ENCODE data around the gene IRS1.

Gene IRS1

DNA sequence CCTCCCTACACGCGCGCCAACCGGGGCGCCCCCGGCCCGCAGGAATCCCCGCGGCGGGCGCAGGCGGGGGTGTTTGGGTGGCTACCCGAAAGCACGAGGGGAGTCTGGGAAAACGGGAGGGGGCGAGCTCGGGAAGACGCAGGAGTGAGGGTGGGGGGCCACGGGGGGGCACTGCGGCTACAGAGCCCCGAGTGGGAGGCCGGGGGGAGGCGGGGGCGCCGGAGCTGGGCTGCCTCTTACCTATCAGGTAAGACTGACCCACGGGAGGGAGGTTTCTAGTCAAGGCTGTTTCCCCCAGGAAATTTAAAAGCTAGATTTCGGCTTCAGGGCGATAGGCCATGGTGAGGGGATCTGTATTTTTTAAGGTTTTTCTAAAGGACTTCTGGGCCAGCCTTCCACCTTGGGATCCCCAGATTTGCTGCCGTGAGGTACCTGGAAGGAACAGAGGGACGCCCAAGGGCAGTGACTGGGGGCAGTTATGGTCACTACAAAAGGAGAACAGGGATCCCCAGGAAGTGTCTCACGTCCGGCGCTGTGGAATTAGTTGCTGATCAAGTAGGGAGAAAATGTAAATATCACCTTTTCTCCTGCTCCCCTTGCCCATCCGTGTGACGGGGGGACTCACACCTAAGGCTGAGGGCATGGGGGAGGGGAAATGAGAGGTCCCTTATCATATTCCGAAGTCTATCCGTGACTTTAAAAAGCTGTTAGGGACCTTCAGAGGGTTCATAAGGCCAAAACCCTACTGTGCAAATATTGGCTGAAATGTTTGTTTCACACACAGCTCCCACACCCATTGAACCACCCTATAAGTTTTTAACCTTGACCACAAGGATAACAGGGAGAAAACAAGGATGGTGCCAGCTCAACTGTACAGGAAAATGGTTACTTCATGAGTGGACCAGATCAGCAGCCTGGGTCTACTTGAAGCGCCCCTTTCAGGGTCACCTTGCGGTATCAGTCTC lies 638 bp upstream of the IRS1 start:
- H3K4me3 Mint-ChIP-seq = peak overlapping the region; percentile 75
- peaks cover 47% of the 10 kb centered on the region for H3K4me1 Mint-ChIP-seq
- peaks cover 8% of the 10 kb centered on the region for H3K36me3 Mint-ChIP-seq
- CTCF ChIA-PET = interaction anchor here (1.0 to 5.7 kb wide), 14 partner anchors 9 to 1135 kb away, joined by 3 to 53 read pairs (median 4); partner anchors contain the start of gene RHBDD1
- DNase-seq = no peak
- peaks cover 13% of the 10 kb centered on the region for H3K27me3 Mint-ChIP-seq
- H3K9me3 Mint-ChIP-seq = no peaks in the 10 kb centered on the region
- H3K27ac Mint-ChIP-seq = peak overlapping the region; percentile 74

DNA sequence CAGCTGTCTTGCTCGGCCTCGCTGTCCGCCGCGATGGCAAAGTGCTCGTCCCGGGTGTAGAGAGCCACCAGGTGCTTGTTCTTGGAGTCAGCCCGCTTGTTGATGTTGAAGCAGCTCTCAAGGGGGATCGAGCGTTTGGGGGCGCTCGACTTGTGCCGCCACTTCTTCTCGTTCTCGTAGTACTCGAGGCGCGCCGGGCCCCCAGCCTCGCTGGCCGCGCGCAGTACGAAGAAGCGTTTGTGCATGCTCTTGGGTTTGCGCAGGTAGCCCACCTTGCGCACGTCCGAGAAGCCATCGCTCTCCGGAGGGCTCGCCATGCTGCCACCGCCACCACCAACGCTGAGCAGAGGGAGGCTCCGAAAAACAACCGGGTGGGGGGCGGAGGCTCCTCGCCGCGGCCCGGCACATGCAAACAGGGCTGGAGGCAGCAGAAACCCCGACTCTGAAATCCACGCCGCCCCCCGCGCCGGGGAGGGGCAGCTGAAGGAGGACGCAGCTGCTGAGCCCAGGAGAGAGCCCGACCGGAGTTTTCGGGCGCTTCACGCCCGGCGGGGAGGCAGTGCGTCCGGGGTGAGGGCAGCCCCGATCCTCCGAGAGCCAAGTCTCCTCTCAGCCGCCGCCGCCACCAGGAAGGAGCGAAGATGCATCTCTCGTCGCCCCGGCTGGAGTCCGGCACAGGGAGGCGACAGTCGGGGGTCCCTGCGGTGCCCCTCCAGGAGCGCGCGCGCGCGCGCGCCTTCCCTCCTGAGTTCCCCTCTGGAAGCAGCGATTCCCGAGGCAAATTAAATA lies 1.0 kb downstream of the IRS1 start:
- peak overlapping the region; percentile 85 for H3K4me3 Mint-ChIP-seq
- H3K27me3 Mint-ChIP-seq = peaks cover 3% of the 10 kb centered on the region
- CTCF ChIA-PET = interaction anchor here (0.6 to 5.7 kb wide), 13 partner anchors 9 to 1133 kb away, joined by 3 to 53 read pairs (median 4); partner anchors contain the start of gene RHBDD1
- peak overlapping the region; percentile 89 for H3K27ac Mint-ChIP-seq
- H3K9me3 Mint-ChIP-seq = no peaks in the 10 kb centered on the region
- DNase-seq = peak; percentile 70
- H3K4me1 Mint-ChIP-seq = peaks cover 59% of the 10 kb centered on the region
- peaks cover 18% of the 10 kb centered on the region for H3K36me3 Mint-ChIP-seq

DNA sequence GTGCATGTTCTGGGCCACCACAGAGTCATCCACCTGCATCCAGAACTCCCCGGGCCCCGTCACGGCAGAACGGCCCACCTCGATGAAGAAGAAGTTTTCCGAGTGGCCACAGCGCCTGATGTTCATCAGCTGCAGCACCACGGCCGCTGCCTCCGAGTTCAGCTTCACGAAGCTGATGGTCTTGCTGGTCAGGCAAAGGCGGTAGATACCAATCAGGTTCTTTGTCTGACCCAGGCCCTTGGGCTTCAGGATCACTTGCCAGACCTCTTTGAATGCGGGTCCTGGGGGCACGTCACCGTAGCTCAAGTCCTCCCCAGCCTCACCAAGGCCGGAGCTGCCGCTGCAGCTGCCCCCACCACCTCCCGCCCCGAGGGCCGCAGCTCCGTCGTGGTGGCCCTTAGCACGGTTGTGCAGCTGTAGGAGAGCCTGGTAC lies 1.6 kb downstream of the IRS1 start:
- DNase-seq = no peak
- CTCF ChIA-PET = interaction anchor here (0.7 to 5.7 kb wide), 8 partner anchors 11 to 909 kb away, joined by 3 to 53 read pairs (median 4); no protein-coding TSS in a partner anchor

DNA sequence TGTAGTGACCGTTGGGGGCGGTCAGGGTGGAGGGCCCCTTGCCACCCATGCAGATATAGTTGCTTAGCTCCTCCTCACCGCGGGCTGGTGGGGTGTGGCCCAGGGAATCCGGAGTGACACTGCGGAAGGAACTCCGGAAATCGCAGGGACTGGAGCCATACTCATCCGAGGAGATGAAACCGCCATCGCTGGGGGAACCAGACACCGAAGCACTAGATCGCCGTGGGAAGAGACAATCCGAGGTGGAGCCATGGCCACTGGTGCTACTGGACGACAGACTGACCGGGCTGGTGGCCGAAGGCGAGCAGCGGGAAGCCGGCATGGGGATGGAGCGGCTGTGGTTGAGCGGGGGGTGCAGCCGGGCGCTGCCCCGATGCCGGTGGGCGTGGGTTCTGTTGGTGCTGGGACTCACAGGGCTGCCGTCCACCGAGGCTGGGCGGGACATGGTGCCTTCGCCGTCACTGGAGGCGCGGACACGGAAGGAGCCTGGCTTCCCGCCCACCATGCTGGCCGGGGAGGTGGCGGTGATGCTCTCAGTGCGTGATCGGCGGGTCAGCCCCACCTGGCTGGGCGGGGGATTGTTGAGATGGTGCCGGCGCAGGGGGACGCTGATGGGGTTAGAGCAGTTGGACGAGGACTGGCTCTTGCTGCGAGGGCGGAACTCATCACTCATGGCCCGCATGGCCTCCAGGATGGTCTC lies 2.2 kb downstream of the IRS1 start:
- CTCF ChIA-PET = interaction anchor here (0.7 to 5.7 kb wide), 8 partner anchors 11 to 908 kb away, joined by 3 to 53 read pairs (median 4); no protein-coding TSS in a partner anchor

More for the DNA sequence above, 1.6 kb downstream of the IRS1 start:
- Mint-ChIP-seq H3K4me3 (peak overlapping the region; percentile 85), H3K4me1 (peaks cover 65% of the 10 kb centered on the region), H3K9me3 (no peaks in the 10 kb centered on the region), H3K27ac (peak overlapping the region; percentile 89), H3K27me3 (peaks cover 3% of the 10 kb centered on the region), H3K36me3 (peaks cover 18% of the 10 kb centered on the region)

DNA sequence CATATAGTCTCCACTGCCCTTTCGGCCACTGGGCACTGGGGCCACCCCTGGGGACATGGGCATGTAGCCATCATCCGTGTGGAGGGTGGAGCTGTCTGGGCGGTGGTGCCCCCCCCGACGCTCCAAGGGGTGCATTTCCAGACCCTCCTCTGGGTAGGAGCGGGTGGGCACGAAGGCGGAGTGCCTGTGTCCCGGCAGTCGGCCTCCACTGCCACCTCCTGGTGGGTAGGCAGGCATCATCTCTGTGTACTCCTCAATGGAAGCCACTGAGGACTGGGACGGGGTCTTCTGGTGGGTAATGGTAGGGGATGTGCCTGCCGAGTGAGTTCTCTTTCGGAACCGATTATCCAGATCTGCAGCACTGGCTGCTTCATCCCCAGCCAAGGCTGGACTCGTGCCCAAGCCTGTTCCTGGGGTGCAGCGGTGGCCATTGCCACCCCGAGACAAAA lies 2.8 kb downstream of the IRS1 start:
- peaks cover 75% of the 10 kb centered on the region for H3K4me1 Mint-ChIP-seq
- H3K27me3 Mint-ChIP-seq = peaks cover 3% of the 10 kb centered on the region

More for the DNA sequence above, 2.2 kb downstream of the IRS1 start:
- Mint-ChIP-seq H3K4me1 (peaks cover 70% of the 10 kb centered on the region), H3K36me3 (peaks cover 18% of the 10 kb centered on the region), H3K4me3 (peak overlapping the region; percentile 85), H3K27me3 (peaks cover 3% of the 10 kb centered on the region), H3K27ac (no peak overlapping the region), H3K9me3 (no peaks in the 10 kb centered on the region)
- DNase-seq = peak; percentile 21

DNA sequence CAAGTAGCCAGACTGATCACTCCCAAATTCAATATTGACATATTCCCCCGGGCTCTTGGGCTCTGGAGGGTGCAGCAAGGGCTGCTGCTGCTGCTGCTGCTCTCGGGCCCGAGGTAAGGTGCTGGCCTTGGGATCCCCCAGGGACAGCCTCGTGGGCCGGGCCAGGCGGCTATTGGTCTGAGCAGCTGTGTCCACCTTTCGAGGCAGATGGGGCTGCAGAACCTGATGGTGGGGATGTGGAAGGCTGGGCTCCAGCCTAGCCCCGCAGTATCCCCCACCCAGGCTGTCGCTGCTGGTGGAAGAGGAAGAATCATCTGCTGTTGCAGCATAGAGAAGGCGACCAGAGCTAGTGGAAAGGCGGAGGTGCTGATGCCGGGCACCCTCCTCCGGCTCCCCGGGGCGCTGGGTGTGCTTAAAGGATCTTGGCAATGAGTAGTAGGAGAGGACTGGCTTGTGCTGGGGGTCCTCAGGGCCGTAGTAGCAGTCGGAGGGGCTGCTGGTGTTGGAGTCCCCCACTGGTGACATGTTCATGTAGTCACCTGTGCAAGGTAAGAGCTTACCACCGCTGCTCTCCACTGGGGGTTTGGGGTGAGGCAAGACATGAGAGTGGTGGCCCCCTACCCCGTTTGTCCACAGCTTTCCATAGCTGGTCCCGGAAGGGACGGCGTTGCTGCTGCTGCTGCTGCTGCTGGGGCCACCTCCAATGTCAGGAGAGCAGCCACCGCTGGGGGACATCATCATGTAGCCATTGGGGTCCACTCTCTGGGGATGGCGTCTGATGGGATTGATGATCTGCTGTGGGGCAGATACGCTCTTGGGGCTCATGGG lies 3.4 kb downstream of the IRS1 start:
- Mint-ChIP-seq H3K4me1 (peaks cover 70% of the 10 kb centered on the region), H3K27ac (no peak overlapping the region), H3K4me3 (no peak overlapping the region), H3K9me3 (no peaks in the 10 kb centered on the region), H3K27me3 (peaks cover 3% of the 10 kb centered on the region), H3K36me3 (peaks cover 19% of the 10 kb centered on the region)
- DNase-seq = no peak
- CTCF ChIA-PET = interaction anchor here (0.9 to 1.3 kb wide), 3 partner anchors 23 to 373 kb away, joined by 3 read pairs; no protein-coding TSS in a partner anchor

More for the DNA sequence above, 2.8 kb downstream of the IRS1 start:
- peaks cover 18% of the 10 kb centered on the region for H3K36me3 Mint-ChIP-seq
- H3K27ac Mint-ChIP-seq = peak overlapping the region; percentile 67
- H3K9me3 Mint-ChIP-seq = no peaks in the 10 kb centered on the region
- CTCF ChIA-PET = no interaction called here
- H3K4me3 Mint-ChIP-seq = peak overlapping the region; percentile 85
- DNase-seq = peak; percentile 25

DNA sequence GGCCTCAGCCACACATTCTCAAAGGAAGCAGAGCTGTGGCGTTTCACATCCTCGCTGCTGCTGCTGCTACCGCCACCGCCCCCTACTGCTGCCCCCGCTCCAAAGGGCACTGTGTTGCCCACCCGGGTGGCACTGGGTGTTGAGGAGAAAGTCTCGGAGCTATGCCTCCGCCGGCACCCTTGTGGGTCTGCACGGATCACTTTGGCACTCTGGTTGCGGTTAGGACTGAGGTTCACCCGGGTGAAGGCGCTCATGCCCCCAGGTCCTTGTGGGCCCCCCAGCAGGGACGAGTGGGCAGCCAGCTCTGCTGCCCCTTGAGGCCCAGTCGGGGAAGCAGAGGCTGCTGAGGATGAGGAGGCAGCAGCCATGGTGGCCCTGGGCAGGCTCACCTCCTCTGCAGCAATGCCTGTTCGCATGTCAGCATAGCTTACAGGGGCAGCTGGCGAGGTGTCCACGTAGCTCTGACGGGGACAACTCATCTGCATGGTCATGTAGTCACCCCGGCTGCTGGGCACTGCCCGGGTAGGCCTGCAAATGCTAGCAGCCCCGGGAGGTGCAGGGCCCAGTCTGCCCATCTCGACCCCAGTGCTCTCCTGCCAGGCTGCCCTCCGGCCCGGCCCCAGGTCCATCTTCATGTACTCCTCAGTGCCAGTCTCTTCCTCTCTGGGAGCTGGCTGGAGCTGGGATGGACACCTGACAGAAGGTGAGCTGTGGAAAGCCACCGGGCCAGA lies 4.2 kb downstream of the IRS1 start:
- CTCF ChIA-PET = interaction anchor here (0.9 to 1.3 kb wide), 4 partner anchors 22 to 372 kb away, joined by 3 to 4 read pairs (median 3); no protein-coding TSS in a partner anchor
- Mint-ChIP-seq H3K9me3 (no peaks in the 10 kb centered on the region), H3K4me3 (no peak overlapping the region), H3K36me3 (peaks cover 25% of the 10 kb centered on the region), H3K27me3 (peaks cover 3% of the 10 kb centered on the region), H3K4me1 (peaks cover 70% of the 10 kb centered on the region), H3K27ac (no peak overlapping the region)
- no peak for DNase-seq

DNA sequence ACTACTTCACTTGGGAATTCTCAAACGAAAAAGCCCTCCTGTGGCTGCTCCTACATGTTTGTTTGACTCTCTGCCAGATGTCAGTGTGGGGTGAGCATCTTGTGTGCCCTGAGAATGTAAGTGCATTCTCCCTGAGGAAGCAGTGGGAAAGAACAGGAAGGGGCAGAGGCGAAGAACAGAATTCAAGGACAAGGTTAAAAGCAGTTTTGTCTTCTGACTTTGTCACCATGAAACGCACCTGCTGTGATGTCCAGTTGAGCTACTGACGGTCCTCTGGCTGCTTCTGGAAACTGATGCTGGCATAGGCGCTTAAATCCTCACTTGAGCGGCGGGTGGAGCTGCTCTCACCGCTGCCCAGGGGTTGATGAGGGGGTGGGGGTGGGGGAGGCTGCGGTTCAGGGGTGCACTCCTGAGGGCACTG lies 4.9 kb downstream of the IRS1 start:
- peaks cover 73% of the 10 kb centered on the region for H3K4me1 Mint-ChIP-seq
- CTCF ChIA-PET = interaction anchor here (1.2 to 1.3 kb wide), 2 partner anchors 22 to 142 kb away, joined by 3 to 4 read pairs; no protein-coding TSS in a partner anchor
- peaks cover 3% of the 10 kb centered on the region for H3K27me3 Mint-ChIP-seq
- peak overlapping the region; percentile 26 for H3K4me3 Mint-ChIP-seq
- H3K27ac Mint-ChIP-seq = no peak overlapping the region
- no peaks in the 10 kb centered on the region for H3K9me3 Mint-ChIP-seq
- DNase-seq = no peak
- H3K36me3 Mint-ChIP-seq = peaks cover 30% of the 10 kb centered on the region

DNA sequence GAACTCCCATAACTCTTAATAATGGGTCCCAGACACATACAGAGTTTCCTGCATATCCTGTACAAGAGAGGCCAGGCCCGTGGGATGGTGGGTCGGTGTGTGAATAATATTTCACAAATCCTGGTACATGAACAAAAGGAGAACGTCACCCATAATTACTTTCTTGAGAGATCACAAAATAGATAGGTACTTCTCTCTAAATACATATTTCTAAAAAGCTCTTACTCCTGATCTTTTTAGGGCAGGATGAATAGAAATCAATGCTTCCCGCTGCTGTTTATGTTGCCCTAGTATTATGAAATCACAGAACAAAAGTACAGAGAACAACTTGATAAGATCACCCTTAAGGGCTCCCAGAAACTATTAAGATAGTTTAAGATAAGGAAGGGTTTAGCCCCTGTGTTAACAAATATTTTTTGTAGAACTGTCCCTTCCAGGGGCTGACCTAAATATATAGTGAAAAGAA lies 5.4 kb downstream of the IRS1 start:
- Mint-ChIP-seq H3K9me3 (peaks cover 2% of the 10 kb centered on the region), H3K27ac (no peak overlapping the region), H3K4me3 (peak overlapping the region; percentile 26), H3K4me1 (peaks cover 78% of the 10 kb centered on the region), H3K27me3 (peaks cover 3% of the 10 kb centered on the region), H3K36me3 (peaks cover 33% of the 10 kb centered on the region)
- no peak for DNase-seq
- CTCF ChIA-PET = interaction anchor here (1.2 kb wide), 1 partner anchor 141 kb away, joined by 4 read pairs; no protein-coding TSS in a partner anchor

DNA sequence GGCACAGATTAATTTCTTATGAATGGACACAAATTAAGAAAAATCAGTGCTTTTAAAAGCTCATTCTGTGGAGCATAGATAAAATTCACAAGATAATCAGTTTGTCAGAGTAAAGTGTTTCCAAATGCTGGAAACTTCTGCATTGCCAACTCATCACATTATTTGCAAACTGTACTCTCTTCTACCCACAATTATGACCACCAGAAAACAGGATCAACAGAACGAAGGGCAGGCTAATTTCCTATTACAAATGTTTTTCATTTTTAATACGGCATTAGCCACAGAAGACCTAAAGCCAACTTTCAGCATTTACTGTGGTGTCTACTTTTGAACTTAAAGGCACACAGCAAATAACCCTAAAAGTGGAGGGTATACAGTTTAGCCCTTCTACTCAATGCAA lies 6.0 kb downstream of the IRS1 start:
- Mint-ChIP-seq H3K9me3 (peaks cover 2% of the 10 kb centered on the region), H3K4me3 (no peak overlapping the region), H3K4me1 (peaks cover 84% of the 10 kb centered on the region), H3K36me3 (peaks cover 33% of the 10 kb centered on the region), H3K27me3 (peaks cover 3% of the 10 kb centered on the region), H3K27ac (no peak overlapping the region)
- CTCF ChIA-PET = no interaction called here
- no peak for DNase-seq

DNA sequence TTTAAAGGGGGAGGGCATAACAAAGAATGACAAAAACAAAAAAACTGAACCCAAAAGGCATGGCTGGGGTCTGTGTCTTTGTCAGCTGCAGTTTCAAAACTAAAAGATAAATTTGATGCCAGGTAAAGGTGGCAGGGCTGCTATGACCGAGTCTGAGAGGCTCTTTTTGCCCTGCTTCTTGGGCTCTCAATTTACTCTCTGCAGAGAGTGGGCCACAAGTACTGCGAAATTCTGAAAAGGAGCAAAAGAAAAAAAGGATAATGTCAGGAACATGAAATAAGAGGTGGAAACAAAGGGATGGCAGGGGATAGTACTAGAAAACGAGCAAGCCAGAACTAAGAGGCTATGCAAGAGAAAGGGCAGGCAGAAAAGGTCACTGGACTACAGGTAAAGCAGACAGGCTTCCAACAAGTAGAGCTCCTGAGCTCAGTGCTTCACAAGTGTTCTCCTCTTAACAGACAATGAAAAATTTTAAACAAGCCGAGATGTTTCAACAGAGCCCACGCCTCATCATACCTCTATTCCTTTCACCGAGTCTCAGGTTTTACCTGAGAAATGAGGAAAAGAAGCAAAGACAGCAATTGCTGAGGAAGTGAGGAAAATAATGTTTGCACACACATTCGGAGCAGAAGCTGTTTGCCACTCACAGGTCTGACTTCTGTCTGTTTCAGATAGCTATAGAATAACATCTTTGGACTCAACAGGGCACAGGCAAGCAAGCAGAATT lies 7.3 kb downstream of the IRS1 start:
- CTCF ChIA-PET = no interaction called here
- H3K36me3 Mint-ChIP-seq = peaks cover 36% of the 10 kb centered on the region
- no peaks in the 10 kb centered on the region for H3K27me3 Mint-ChIP-seq
- peaks cover 81% of the 10 kb centered on the region for H3K4me1 Mint-ChIP-seq
- peak overlapping the region; percentile 88 for H3K27ac Mint-ChIP-seq
- H3K9me3 Mint-ChIP-seq = peaks cover 2% of the 10 kb centered on the region
- DNase-seq = no peak
- H3K4me3 Mint-ChIP-seq = peak overlapping the region; percentile 54

Data from activated naive CD4-positive, alpha-beta T cell treated with anti-CD3 and anti-CD28 coated beads, Interleukin-2, amount 10 ng/mL, durations not matched to agents 7 days and 5 days (primary cell).